Measurements from ENCODE around the gene PPIL3. TPM values are rescaled to one million over a fixed set of nuclear protein-coding genes. Genes with fewer than 3 reads are reported as not detected.

PPIL3 gene
- total RNA-seq, 1 experiment from 2014 or later: 48.3 TPM

DNA sequence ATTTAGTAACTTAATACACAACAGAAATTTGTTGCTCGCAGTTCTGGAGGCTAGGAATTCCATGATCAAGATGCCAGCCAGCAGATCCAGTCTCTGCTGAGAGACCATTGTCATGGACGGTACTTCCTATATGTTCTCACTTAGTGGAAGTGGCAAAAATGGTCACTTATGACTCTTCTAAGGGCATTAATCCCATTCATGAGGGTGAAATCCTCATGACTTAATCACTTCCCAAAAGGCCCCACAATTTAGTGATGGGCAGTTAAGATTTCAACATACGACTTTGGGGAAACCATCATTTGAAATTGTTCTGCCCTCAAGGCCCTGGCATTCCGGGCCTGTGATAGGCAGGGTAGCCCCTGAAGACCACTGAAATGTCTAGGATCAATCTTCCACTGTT is 54.2 kb downstream of the PPIL3 start:
- TF ChIP-seq, protein P1, sequence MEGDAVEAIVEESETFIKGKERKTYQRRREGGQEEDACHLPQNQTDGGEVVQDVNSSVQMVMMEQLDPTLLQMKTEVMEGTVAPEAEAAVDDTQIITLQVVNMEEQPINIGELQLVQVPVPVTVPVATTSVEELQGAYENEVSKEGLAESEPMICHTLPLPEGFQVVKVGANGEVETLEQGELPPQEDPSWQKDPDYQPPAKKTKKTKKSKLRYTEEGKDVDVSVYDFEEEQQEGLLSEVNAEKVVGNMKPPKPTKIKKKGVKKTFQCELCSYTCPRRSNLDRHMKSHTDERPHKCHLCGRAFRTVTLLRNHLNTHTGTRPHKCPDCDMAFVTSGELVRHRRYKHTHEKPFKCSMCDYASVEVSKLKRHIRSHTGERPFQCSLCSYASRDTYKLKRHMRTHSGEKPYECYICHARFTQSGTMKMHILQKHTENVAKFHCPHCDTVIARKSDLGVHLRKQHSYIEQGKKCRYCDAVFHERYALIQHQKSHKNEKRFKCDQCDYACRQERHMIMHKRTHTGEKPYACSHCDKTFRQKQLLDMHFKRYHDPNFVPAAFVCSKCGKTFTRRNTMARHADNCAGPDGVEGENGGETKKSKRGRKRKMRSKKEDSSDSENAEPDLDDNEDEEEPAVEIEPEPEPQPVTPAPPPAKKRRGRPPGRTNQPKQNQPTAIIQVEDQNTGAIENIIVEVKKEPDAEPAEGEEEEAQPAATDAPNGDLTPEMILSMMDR (conservative IDR thresholded peaks at IDR 0.05; ENCODE audit: low read depth, low read length): no peak
- TF ChIP-seq EZH2 (IDR thresholded peaks at IDR 0.05; ENCODE audit: borderline replicate concordance, low read depth, low read length, poor library complexity, severe bottlenecking): no peak
- no peaks in the 10 kb centered on the region for H3K4me1 ChIP-seq (ENCODE audit: insufficient read depth, low read length, poor library complexity, severe bottlenecking)
- no peak overlapping the region for H3K4me3 ChIP-seq (ENCODE audit: low read depth, low read length, poor library complexity, severe bottlenecking)
- no TSS peak for BruUV-seq (replicated peaks)
- CTCF ChIA-PET: no interaction called here
- POLR2A ChIA-PET (ENCODE audit: low non-redundant PET): no interaction called here
- peaks cover 9% of the 10 kb centered on the region for H3K9me3 ChIP-seq (ENCODE audit: low read depth, low read length, poor library complexity, severe bottlenecking)
- no peak overlapping the region for H3K27ac ChIP-seq (ENCODE audit: low read depth, low read length, poor library complexity, severe bottlenecking)
- intact Hi-C loops (cut with micrococcal nuclease; ENCODE audit: unreplicated experiment): no loop called here
- H3K36me3 ChIP-seq (ENCODE audit: insufficient read depth, low read length, poor library complexity, severe bottlenecking): no peaks in the 10 kb centered on the region
- no peaks in the 10 kb centered on the region for H3K27me3 ChIP-seq (replicated peaks; ENCODE audit: insufficient read depth, low read depth, low read length, poor library complexity)
- DNase-seq (ENCODE audit: low spot score): no peak

DNA sequence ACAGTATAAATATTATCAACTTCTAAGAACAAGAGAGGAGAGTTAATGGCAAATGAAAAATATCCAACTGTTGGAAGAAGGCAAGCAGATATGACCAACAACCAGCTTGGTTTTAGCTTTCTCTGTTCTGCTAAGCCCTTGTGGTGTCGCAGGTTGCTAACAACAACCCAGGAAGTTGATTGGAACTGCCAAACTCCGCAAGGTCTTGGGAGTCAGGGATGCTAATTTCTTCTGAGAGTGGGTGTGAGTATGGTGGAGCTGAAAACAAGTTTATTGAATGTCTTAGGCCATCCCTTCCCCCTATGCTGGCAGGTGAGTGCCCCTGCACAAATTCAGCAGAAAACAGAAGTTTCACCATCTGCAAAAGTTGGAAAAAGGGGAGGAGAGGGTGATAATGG is 59.6 kb downstream of the PPIL3 start:
- TF ChIP-seq, protein P1 (conservative IDR thresholded peaks at IDR 0.05; ENCODE audit: low read depth, low read length): no peak
- no peak for TF ChIP-seq EZH2 (IDR thresholded peaks at IDR 0.05; ENCODE audit: borderline replicate concordance, low read depth, low read length, poor library complexity, severe bottlenecking)
- Histone ChIP-seq H3K9me3 (ENCODE audit: low read depth, low read length, poor library complexity, severe bottlenecking) (no peaks in the 10 kb centered on the region), H3K36me3 (ENCODE audit: insufficient read depth, low read length, poor library complexity, severe bottlenecking) (peaks cover 2% of the 10 kb centered on the region), H3K4me3 (ENCODE audit: low read depth, low read length, poor library complexity, severe bottlenecking) (no peak overlapping the region), H3K27ac (ENCODE audit: low read depth, low read length, poor library complexity, severe bottlenecking) (no peak overlapping the region), H3K27me3 (replicated peaks; ENCODE audit: insufficient read depth, low read depth, low read length, poor library complexity) (no peaks in the 10 kb centered on the region), H3K4me1 (ENCODE audit: insufficient read depth, low read length, poor library complexity, severe bottlenecking) (no peaks in the 10 kb centered on the region)
- no peak for DNase-seq (ENCODE audit: low spot score)
- ChIA-PET POLR2A (ENCODE audit: low non-redundant PET) (no interaction called here), CTCF (no interaction called here)
- intact Hi-C loops (cut with micrococcal nuclease; ENCODE audit: unreplicated experiment): no loop called here
- BruUV-seq (replicated peaks): no TSS peak

DNA sequence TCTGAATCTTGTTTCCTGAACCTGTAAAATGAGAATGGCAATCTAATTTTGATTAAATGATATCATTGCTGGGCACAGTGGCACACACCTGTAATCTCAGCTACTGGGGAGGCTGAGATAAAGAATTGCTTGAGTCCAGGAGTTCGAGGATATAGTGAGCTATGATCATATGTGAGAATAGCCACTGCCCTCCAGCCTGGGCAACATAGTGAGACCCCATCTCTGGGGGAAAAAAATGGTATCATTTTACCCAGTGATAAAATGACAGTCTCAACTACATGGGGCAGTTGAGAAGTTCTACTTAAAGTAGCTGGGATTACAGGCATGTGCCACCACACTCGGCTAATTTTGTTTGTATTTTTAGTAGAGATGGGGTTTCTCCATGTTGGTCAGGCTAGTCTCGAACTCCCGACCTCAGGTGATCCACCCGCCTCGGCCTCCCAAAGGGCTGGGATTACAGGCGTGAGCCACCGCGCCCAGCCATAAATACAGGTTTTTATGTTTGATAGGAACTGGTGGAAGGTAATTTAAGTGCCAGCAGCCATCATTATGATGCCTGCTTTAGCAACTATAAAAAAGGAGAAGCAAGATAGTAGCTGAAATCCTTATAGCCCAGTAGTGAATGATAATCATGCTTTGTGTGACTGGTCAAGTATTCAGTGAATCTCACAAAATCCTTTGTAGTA is 60.2 kb downstream of the PPIL3 start:
- no peaks in the 10 kb centered on the region for H3K9me3 ChIP-seq (ENCODE audit: low read depth, low read length, poor library complexity, severe bottlenecking)
- no TSS peak for BruUV-seq (replicated peaks)
- intact Hi-C loops (cut with micrococcal nuclease; ENCODE audit: unreplicated experiment): no loop called here
- TF ChIP-seq, protein P1 (conservative IDR thresholded peaks at IDR 0.05; ENCODE audit: low read depth, low read length): no peak
- no peak for TF ChIP-seq EZH2 (IDR thresholded peaks at IDR 0.05; ENCODE audit: borderline replicate concordance, low read depth, low read length, poor library complexity, severe bottlenecking)
- no peaks in the 10 kb centered on the region for H3K4me1 ChIP-seq (ENCODE audit: insufficient read depth, low read length, poor library complexity, severe bottlenecking)
- ChIA-PET CTCF (no interaction called here), POLR2A (ENCODE audit: low non-redundant PET) (interaction anchor here (0.5 kb wide), 1 partner anchor 247 kb away, joined by 3 read pairs; no protein-coding TSS in a partner anchor)
- H3K36me3 ChIP-seq (ENCODE audit: insufficient read depth, low read length, poor library complexity, severe bottlenecking): peaks cover 6% of the 10 kb centered on the region
- DNase-seq (ENCODE audit: low spot score): no peak
- no peak overlapping the region for H3K27ac ChIP-seq (ENCODE audit: low read depth, low read length, poor library complexity, severe bottlenecking)
- H3K4me3 ChIP-seq (ENCODE audit: low read depth, low read length, poor library complexity, severe bottlenecking): no peak overlapping the region
- H3K27me3 ChIP-seq (replicated peaks; ENCODE audit: insufficient read depth, low read depth, low read length, poor library complexity): no peaks in the 10 kb centered on the region

All from A673 (cell line).